NT2/D1 (cell line): ENCODE data around the gene ERC2.

ENCODE experiments used
- SUZ12 ChIP-seq: IDR thresholded peaks from 2 replicates; pipeline ENCODE4 v1.6.1; 2011; ENCODE audit not compliant: insufficient read length, insufficient read depth; ENCODE audit errors: extremely low read depth
- YY1 ChIP-seq: IDR thresholded peaks from 2 replicates; pipeline ENCODE4 v1.6.1; 2011; ENCODE audit not compliant: insufficient read length, insufficient read depth
- ZNF274 ChIP-seq: IDR thresholded peaks from 2 replicates; pipeline ENCODE4 v1.6.1; 2011; ENCODE audit warnings: mild to moderate bottlenecking, low read depth, low read length

DNA sequence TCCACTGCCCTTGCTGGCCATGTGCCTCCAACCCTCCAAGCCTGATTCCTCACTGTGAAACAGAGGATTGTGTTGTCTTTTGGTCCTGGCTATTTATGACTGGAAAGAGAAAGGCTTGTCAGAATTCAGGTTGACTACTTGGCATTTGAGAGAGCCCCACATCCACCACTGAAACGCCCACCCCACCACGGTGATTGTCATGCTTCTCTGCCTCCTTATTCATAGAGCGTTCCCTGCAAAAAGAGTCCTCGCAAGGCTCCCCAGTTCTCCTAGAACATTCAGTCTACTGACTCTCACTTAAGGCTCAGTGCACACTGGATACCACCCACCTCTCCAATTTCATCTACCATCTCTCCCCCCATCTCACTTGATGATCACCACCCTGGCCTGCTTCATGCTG, 818.3 kb downstream of the ERC2 start:
- TF ChIP-seq SUZ12, result no peak
- no peak for TF ChIP-seq YY1
- no peak for TF ChIP-seq ZNF274
